NCI-H2029 treated with DMSO at 0.1 percent for 48 hours (cell line): ENCODE measurements around the gene SPSB1.
A peak's percentile ranks its signal among the peaks of the same experiment; 100 is the strongest.

Experiments
- DNase-seq: peaks from one replicate; lab custom pipeline; 2025; lab: John Stamatoyannopoulos, UW

Gene SPSB1

DNA sequence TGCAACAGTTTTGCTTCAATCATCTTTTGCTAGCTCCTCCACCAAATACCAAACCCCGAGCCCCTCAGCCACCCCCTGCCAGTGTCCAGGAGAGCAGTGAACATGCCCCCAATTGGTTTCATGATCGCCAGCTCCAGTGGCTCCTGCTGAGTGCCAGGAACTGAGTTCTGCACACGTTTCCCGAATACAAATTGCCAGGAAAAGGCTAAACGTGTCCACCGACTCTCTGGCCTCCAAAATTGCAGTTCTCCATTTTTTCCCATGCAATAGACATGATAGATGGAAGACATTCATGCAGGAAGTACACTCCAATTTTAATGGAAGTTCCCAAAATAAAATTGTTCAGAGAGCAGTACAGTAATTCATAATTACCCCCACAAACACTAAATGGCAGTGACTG, 101.3 kb downstream of the SPSB1 start:
- no peak for DNase-seq

DNA sequence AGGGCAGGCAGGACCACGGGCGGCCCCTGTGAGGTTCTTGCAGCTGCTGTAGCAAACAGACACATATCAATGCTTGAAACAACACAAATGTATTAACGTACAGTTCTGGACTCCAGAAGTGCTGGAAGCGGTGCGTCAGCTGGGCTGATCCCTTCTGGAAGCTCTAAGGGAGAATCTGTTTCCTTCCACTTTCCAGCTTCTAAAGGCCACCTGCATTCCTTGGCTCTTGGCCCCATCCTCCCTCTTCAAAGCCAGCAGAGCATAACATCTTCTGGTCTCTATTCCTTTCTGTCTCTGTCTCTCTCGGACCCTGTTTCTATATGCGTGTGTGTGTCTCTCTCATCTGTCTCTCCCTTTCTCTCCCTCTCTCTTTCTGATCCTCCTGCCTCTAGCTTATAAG, 102.3 kb downstream of the SPSB1 start:
- no peak for DNase-seq

GRCh38 chr1:9397047-9397446, 104.4 kb downstream of the SPSB1 start:
- no peak for DNase-seq

- DNase-seq, result no peak
Observed at GRCh38 chr1:9397997-9398526, 105.4 kb downstream of the SPSB1 start.

GRCh38 chr1:9399510-9400424, 107.1 kb downstream of the SPSB1 start:
- no peak for DNase-seq

GRCh38 chr1:9400425-9401079, 107.9 kb downstream of the SPSB1 start:
- DNase-seq, result no peak

- no peak for DNase-seq
Observed at GRCh38 chr1:9401080-9401453, 108.4 kb downstream of the SPSB1 start.

- DNase-seq, result no peak
Observed at GRCh38 chr1:9402256-9402616, 109.5 kb downstream of the SPSB1 start.

- DNase-seq, result no peak
Observed at GRCh38 chr1:9402717-9403225, 110.1 kb downstream of the SPSB1 start.

DNA sequence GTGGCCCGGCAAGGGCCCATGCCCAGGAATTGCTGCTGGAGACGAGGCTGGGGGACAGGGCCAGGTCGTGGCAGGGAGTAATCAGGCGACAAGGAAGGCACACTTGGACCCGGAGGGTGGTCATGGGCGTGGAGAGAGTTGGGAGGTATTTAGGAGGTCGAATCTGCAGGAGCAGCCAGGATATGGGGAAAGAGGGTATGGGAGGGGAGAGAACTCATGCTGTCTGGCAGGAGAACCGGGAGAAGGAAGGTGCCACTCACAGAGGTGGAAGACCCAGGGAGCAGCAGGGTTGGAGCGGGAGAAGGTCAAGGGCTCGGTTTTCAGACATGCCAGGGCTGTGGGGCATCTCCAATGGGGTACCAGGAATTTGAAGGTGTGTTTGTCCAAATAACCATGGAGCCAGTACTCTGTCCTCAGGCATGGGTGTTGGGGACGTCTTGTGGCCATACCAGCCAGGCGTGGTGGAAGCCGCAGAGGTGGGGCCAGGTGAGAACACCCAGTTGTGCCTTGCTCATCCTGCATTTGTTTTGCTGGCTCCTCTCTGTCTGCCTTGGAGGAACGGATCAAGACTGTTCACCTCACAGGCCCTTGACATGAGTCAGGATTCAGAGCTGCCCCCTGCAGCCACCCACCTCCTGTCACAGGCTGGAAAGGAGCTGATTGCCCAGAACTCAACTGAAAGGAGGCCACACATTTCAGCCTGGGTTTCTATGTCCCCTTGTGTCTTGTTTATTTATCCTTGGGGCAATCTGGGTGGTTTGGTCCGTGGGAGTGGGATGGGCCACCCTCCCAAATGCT, 111.6 kb downstream of the SPSB1 start:
- no peak for DNase-seq

DNA sequence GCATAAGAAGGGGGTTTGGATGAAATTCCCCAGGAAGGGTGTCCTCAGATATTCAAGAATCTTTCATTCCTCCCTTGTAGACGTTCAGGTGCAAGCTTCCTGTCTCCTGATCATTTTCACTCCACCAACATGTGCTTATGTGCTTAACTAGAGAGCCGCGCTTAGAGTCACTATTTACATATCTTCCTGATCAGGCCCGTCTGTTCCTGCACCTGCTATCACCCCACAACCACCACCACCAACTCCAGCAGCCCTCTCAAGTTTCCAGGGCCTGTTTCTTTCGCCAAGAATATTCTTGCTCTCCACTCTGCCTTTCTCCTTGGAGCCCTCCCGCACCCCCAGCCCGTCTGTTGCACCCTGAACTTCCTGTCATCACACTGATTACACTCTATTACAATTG, 113.4 kb downstream of the SPSB1 start:
- peak; percentile 24 for DNase-seq

DNA sequence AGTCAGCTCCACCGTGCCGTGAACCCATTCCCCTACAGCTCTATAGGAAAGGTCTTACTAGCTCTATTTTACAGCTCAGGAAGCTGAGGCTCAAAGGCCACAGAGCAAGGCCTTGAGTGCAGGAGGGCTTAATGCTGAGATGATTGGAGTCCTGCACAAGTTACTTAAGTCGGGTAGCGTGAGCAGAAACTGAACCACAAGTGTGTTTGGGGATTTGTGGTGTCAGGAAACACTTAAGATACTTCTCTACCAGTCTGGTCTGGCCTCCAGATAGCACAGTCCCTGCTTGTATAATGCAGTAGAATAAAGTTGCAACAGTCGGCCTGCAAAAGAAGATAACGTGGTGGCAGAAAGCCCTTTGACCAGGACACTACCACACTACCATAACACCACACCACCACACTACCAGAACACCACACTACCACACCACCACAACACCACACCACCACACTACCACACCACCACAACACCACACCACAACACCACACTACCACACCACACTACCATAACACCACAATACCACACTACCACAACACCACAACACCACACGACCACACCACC, 118.1 kb downstream of the SPSB1 start:
- DNase-seq, result no peak

DNA sequence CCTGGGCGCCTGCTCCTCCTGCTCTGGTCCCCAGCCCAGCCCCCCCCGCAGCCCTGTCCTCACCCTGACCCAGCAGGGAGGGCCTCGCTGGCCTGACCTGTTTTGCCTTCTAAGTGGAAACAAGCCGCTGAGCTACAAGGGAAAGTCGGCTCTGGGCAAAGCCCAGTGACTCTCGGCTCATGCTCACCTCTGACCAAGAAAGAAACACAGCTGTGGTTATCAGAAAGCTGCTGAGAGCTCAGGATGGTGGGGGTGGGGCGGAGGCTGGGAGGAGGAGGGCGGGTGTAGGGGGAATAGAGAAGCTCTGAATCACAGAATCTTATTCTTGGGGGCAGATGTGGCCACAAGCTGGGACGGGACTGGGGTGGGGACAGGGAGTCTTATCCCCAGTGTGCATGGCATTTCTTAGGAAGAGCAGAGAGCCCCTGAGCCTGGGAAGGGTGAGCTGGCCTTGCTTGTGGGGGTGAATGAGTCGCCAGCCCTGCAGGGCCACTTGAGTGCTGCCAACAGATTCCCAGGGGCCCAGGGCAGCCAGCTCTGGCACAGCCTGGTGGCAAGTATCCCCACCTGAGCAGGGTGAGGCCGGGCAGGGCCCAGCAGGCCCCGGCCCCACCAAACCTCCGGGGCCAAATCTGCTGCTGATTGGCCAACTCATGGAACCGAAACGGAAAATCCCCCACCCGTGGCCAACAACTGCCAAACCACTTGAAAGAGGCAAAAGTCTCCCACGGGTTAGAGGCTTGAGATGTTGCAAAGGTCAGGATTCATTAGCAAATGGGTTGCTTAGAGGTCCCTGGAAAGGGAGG, 120.6 kb downstream of the SPSB1 start:
- no peak for DNase-seq

DNA sequence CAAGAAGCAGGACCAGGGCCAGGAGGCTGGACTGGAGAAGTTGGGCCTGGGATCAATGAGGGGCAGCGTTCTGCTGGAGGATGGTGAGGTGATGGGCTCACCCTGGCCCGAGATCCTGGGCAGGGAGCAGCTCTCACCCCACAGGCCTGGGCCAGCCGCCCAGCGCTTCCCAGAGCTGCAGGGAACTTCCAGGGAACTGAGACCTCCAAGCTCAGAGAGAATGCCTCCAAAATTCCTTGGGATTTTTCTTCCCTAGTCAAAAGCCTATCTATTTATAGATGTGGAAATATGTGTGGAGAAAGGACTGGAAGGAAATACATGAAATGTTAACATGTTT, 121.2 kb downstream of the SPSB1 start:
- DNase-seq, result no peak

DNA sequence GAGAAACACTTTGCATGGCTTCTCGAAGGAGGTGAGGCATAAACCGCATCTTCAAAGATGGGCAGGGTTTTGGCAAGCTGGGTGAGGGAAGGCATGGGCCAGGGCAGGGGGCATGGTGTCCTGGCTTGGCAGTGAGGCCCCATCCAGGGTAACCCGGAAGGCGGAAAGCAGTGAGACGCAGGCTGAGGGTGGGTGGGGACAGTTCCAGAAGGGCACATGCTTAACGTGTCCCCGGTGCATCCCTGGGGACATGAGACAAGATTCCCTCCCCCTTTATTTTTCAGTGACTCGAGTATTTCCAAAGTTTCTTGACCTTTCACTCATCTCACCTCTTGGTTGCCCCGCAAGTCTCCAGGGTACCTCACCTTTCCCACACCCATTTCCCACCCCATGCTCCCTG, 123.8 kb downstream of the SPSB1 start:
- no peak for DNase-seq

- no peak for DNase-seq
Observed at GRCh38 chr1:9416918-9417500, 124.3 kb downstream of the SPSB1 start.

GRCh38 chr1:9417695-9418094, 125.0 kb downstream of the SPSB1 start:
- no peak for DNase-seq

- no peak for DNase-seq
Observed at GRCh38 chr1:9418851-9419250, 126.2 kb downstream of the SPSB1 start.
